Stimulated activated CD8-positive, alpha-beta memory T cell treated with anti-CD3 and anti-CD28 coated beads, Interleukin-2, amount 100 ng/mL, for 1 hour (primary cell): ENCODE measurements around the gene MYH3.
"Not testable (repeated sequence)": the region's sequence is repeated elsewhere in the genome, so short reads cannot be mapped to it uniquely, and the experiment has no call there.

Source experiments
- DNase-seq, 2 donors: peaks; one replicate each; pipeline ENCODE4 v3.0.0-alpha.2; 2020; ENCODE audit warnings: low read depth in 2 of 2

Gene MYH3

DNA sequence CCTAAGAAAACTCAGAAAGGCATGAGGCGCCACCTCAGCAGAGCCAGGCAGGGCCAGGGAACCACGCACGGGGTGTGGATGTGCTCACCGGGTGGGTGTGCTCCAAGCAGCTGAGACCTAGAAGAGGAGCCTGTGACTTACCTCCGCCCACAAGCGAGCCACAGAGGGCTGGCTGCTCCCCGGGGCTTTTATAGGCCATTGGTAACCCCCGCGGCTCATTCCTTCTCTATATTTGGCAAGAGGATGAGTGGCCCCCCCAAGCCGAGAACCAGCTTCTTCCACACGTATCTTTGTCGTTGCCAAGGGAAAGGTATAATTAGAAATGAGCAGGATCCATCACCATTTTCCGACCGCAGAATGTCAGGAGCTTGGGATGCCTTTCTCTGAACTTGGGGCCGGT, at the start of gene MYH3:
Gene MYH3 (minus strand): TSS at position 162 of the 400 bp plus-strand sequence. CDS start 2,245 bp downstream, outside the sequence.
- no peak for DNase-seq

DNA sequence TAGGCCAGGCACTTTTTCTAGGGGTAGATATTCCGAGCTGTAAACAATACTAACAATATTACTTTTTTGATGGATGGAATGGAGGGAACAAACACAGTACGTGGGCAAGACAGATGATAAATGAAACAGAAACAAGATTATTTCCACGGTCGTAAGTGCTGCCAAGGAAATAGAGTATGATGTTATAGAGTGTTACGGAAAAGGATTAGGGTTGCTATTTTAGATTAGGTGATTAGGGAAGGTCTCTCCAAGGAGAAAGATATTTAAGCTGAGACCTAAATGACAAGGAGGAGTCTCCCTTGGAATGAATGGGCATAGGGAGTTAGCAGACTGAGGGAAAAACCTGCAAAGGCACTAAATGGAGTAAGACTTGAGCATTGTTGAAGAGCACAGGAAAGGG, 48.6 kb upstream of the MYH3 start:
- no peak for DNase-seq

DNA sequence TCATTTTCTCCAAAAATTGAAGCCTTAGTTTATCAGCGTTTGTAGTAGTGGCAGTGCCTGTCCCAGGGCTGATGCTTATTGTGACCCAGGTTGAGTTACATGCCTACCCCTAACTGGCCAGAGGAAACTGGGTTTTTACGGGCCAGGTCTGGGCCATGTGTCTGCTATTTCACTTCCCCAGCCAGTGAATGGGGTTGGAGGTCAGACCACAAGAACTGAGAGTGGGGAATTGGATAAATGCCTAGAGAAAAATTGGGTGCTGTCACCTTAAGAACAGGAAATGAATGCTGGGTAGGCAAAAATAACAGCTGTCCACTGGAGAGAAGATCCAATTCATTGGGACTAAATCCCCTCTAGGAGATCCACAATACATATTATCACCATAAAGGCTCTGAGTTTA, 45.5 kb upstream of the MYH3 start:
- no peak for DNase-seq

DNA sequence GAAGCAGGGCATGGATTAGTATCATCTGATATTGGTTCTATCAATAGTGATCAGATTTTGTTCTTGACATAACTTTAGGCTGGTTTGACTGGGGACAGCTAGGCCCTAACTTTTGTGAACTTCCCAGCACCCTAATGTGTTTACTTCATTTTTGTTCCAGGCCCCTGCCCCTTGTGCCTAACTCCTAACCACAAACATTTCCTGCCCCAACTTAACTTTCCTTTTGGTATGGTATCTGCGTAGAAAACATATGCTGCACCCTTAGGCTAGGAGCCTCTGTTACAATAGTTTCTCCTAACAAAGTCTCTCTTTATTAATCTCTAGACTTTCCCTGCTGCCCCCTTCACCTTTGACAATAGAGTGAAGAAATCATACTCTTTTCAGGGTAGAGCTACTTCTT, 42.7 kb upstream of the MYH3 start:
- no peak for DNase-seq

DNA sequence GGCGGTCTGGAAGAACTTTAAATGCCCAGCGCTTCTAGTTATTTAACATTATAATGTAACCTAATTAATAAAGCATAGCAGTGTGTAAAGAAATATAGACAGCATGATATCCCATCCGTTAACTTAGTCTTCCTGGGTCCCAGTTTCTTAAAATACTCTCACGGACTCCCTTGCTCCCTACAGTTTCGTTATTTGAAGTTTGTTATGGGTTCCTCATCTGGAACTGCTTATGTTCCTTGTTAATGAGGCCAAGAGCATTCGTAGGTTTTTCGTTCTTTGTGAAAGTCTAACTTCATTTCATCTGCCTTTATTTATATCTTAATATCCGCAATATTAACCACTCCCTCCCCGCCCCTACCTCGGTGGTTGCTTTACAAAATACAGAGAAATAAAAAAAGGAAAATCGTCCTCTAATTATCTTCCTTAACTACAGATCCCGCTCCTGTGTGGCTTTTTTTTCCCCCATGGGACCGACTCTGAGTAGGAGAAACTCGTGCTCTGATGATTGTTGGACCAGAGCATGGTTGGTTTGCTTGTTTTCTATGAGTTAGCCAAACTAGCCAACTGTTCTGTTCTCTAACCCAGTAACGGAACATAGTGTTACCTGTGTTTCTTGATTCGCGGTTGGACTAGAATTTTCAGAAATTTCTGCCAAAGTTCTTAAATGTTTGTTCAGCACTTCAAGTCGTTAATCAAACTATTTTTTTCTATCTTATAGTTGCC, 41.1 kb upstream of the MYH3 start:
- DNase-seq = no peak

DNA sequence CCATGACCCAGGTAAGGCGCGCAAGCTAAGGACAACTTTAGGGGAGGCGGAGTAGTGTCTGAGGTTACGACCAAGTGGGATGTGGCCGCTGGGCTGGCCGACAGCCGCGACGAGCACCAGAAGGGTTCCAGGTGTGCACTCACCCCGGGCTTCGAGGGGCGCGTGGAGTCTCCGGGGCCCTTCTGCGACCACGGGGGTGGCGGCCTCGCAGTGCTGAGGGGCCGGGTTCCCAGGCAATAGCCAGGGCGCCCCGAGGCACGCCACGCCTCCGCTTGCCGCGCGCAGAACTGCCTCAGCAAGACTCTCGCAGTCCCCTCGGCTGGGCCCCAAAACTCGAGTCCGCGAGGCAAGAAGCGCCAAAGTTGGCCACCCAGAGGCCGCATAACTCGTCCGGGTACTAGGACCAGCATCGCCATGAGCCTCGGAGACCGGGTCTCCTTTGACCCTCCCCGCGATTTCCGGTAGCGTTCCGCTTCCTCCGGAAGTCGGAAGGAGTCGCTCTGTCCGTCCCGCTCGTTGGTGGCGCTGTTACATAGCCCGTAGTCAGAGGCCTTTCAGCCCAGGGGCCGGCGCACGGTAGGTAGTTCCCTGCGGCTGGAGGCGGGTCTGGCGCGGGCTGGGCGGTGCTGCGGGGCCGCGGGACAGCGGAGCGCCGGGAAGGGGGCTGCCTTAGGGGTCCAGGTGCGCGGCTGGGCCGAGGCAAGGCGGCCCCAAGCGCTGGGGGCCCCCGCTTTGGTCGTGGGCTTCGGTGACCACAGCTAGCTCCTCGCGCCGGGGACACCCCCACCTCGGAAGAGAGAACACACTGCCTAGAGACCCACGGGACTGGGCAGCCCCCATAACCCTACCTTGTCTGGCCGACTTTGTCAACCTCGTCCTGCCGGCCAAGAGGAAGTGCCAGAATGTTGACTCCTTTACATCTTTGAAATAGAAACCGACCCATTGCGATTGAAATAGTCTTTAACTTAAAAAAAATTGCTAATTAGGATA, 40.3 kb upstream of the MYH3 start, which contains the start of the genes ADPRM and SCO1:
Gene ADPRM (plus strand): TSS at position 503 of the 990 bp plus-strand sequence. CDS start 7,333 bp downstream, outside the sequence.
Gene SCO1 (minus strand): TSS at position 442 of the 990 bp plus-strand sequence. CDS start 26 bp downstream, at position 416.
- DNase-seq = peak; percentile 76 to 83

DNA sequence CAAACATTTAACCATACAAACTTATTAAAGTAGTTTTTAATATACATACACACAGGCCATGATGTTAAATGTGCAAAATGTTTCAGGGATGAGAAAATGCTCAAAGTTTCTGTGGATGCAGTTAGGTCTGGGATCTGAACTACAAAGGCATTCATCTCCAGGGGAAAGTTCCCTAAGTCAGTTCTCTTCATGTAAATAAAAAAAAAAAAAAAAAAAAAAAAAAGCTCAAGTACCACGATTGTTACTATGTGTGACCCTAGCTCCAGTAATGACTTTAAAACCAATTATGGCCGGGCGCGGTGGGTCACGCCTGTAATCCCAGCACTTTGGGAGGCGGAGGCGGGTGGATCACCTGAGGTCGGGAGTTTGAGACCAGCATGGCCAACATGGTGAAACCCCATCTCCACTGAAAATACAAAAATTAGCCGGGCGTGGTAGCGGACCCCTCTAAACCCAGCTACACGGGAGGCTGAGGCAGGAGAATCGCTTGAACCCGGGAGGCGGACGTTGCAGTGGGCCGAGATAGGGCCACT, 38.8 kb upstream of the MYH3 start:
- DNase-seq = not testable (repeated sequence)

DNA sequence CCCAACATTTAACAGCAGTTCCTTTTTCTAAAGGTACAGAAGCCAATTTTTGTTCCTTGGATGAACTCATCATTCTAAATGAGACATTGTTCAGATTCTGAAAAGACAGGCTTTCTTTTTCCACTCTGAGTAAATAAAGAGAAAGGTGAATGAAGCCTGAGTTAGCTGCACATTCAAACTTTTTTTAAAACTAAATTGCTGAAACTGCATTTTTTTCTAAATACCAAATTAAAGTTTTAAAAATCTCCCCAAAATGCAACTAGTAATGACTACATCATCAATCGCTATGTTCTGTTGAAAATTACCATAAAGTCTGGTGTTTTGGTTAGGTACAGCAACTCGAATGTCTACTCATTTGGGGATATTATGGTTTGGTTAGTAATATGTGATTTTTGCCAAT, 30.4 kb upstream of the MYH3 start:
- no peak for DNase-seq

DNA sequence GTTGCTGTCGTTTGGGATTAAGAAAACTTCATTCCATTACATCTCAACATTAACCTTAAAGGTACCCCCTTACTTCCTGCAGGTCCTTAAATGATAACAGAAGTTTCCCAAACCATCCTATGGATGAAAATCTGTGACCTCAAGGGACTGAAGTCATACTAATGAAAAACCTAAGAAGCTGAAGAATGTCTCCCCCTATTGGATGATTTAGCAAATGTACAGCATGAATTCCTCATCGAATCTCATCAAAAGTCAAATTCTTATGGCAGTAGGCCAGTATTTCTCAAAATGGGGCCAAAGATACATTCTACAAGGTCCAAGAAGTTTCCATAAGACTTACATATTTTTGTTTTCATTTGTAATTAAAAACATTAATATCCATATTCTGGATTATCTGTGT, 26.7 kb upstream of the MYH3 start:
- DNase-seq = no peak

DNA sequence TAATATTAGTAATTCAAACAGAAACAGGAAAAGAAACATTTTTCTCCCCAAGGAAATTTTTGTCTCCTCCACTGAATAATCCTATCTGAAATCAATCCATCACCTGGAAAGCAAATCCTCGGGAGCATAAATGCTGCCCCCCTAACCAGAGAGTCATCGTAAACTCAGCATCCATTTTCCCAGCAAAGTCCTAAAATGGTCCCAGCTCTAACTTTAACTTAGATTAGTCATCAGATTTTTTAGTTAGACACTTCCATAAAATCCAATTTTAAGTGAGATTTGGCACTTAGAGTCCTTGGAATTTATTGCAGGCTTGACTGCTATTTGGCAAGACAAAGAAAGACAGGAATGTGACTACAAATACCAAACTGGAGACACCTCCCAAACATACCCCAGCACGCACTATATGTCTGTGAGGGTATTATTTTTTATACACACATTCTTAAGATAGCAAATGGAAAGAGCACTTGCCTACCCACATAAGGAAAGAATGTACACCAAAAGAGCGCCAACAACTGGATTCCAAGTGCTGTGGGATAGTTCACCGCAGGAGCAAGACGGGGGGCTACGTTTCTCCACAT, 24.8 kb upstream of the MYH3 start:
- DNase-seq = no peak

DNA sequence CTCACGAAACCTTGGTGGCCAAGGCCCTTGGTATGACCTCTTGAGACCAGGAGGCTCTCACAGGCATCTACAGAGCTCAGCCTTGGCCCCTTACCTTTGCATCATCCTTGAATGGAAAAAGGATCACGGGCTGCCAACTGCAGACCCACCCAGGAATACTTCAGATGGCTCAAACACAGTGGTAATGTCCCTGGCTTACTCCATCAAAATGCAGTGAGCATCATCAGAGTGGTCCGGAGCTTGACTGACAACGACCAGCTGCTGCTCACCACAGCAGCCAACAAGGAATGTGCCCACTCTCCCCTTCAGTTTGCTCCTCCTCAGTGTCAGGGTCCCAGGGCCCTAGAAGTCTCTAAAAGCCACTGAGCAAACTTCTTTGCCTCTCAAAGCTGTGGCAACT, 17.6 kb upstream of the MYH3 start:
- no peak for DNase-seq

DNA sequence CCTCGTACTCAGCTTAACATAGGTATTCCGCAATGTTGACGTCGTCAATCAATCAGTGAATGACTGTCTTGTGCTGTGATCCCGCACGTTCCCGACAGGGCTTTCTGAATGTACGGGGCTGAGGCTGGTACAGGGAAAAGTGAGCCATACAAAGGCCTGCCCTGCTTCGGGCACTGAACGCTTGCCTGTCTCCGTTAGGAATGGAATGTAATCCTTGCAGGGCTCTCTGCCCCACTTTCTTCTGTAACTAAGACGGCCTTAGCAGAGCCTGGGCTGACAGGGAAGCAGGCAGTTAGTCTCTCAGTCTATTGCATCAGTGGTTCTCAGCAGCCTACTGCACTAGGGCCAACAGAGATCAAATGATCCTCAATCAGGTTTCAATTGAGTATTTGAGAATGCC, 16.2 kb upstream of the MYH3 start:
- no peak for DNase-seq

DNA sequence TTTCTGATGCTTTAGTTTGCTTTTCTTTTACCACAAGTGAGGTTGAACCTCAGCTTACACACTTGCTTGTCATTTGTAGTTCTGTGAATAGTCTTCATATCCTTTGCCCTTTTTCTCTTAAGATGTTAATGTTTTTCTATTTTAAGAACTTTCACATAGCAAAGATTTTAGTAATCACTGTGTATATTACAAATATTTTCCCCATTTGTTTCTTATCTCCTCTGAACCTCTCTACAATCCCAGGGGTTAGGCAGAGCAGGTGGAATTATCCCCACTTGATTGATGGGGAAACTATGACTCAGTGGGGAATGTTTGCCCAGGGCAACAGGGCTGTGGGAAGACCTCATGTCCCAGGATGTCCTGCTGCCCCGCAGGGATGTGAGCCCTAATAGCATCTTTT, 11.7 kb upstream of the MYH3 start:
- no peak for DNase-seq

DNA sequence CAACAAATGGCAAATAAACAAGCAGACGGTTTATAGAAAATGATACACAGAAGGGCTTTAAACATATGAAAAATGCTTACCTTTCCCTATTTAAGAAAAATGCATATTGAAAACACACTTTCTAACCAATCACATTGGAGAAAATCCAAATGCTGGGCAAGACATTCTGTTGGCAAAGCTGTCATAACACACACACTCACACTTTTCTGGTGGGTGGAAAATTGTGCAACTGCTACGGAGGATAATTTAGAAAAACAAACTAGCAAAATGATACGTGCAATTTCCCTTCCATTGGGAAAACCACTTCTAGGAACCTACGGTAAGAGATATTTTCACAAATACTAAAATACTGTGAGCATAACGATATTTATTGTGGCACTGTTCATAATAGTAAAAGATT, 9.8 kb upstream of the MYH3 start:
- DNase-seq = no peak

DNA sequence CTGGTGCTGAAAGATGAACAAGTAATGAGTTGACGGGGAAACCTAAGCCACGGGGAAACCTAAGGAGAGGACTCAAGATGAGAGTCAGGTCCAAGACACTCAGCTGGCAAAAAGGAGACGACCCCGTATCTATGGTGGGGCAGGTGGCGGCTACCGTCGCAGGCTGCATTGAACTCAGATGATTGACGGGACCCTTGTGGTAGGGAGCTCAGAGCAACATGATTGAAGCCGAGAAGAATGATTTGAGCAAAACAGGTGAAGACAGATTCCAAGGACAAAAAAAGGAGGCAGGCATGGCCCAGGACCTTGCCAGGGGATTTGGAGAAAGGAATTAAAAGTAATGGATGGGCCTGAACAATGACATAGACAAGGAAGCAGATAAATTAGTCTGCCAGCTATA, 7.5 kb upstream of the MYH3 start:
- DNase-seq = no peak

DNA sequence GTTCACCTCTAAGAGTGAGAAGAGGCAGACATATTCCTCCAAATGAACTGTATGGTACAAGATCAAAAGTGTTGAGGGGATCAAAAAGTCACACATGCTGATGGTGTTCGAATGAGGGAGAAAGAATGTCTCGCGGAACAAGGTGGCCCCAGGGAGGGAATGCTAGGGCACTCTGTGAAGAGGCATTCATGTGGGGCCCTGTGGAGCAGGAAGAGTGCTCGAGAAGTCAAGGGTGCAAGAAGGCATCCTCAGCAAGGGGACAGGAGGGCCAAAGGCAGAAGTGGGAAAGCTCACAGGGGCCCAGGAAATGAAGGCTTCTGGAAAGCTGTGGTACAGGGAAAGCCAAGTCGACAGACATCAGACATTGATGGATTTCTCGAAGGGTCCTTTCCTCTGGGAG, 6.1 kb upstream of the MYH3 start:
- no peak for DNase-seq

DNA sequence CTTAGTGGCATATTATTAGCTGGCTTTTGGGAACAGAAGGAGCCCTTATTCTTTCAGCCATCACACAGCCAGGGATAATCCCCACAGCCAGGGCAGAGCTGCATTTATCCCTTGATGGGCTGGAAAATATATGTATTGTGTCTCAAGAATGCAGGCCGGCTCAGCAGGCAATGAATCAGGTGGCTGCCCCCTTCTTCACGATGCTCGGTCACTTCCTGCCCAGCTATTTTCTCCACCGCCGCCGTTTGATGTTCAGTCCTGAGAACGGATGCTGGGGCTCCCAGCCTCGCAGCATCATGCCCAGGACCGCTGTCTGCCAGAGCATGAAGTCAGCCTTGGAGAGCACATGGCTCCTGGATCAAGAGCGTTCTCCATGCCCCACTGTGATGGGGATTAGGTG, 4.3 kb upstream of the MYH3 start:
- DNase-seq = no peak

DNA sequence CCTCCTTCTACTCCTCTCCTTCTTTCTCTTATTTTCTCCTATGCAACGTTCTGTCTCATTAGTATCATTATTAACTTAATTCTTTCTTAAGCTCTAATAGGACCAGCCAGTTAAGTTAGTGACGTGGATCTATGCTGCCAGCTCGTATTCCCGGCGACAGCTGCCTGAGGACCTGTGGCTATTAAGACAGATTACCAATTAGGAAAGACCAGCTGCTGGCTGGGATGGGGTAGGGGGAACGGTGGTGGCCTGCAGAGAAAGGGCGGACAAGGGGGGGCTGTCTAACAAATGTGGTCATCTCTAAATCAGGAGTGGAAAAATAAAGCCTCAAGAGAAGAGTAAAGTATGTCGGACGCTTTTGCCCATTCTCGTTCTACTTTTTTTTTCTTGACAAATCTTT, 770 bp upstream of the MYH3 start:
- no peak for DNase-seq

DNA sequence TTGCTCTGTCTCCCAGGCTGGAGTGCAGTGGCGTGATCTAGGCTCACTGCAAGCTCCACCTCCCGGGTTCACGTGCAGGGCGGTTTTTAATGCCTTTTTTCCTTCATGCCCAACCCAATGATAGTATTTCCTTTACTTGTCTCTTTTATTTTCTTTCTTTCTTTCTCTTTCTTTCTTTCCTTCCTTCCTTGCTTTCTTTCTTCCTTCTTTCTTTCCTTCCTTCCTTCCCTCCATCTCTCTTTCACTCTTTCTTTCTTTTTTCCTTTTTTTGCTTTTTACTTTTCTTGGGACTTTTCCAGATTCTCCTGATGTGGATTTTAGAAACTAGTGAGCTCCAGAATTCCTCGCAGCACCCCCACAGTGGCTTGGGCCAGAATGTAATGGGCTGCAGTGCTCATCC, 3.1 kb downstream of the MYH3 start:
- DNase-seq = no peak

DNA sequence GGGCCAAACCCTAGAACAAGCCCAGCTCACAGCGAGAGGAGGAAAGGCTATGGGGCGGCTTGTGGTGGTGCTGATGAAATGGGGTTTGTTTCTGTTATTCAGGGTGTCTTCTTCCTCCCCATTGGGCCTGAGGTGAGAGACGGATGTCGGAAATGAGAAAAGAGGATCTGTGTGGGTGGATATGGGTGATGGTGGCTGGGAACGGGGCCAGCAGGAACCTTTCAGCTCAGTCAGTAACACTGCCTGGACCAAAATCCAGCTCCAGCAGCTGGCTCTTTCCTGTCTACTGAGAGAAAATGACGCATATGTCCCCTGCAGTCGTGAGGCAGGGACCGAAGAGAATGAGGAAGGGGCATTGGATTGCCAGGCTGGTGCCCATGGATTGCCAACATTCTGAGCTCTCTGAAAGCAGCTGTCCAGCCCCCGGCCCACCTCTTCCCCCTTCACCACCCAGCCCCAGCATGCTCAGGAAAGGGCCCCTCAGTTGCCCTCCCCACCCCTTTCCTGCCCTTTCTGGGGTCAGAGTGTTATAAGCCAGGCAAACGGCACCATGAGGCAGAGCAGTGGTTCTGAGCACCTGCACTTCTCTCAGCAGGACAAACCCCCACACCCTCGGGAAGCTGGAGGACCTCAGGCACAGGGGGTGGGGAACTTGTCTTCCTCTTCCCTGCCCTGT, 4.0 kb downstream of the MYH3 start:
- DNase-seq = no peak

DNA sequence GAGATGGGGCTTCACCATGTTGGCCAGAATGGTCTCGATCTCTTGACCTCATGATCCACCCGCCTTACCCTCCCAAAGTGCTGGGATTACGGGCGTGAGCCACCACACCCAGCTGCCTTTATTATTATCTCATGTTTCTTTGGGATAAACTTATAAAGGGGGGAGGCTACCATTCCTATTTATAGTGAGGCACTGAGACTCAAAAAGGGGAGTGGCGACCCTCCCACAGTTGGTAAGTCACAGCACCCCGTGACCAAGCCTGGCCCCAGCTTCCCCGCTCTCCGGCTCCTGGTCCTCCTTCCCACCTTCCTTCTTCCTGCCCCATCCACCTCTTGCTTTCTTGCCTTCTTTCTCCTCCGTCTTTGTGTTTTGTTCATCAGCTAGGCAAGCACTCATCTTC, 5.2 kb downstream of the MYH3 start:
- no peak for DNase-seq

DNA sequence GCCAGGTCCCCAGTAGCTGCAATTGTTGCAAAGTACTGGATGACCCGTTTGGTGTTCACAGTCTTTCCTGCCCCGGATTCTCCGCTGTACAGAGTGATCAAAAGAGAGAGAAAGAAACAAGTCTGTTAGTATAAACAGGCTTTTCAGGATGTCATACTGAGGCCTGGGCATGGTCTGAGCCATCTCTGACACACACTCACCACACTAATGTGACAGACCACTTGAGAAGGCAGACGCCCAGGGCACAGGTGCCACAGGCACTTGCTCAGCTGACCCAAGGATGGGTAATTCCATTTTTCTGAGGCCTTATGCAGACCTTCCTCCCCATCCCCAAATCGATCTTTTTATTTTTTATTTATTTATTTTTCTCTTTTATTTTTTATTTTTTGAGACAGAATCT, 7.5 kb downstream of the MYH3 start:
- no peak for DNase-seq
